GM12801 (cell line): Measurements from ENCODE around the gene TUBB.

Source experiments
- CTCF ChIP-seq: IDR thresholded peaks from one replicate; pipeline ENCODE4 v1.5.1; 2011; ENCODE audit warnings: control low read depth; ENCODE audit not compliant: insufficient read length; ENCODE audit errors: extremely low read depth

The TUBB gene

GRCh38 chr6:30707281-30707850 is 12.8 kb upstream of the TUBB start:
- TF ChIP-seq CTCF: no peak

DNA sequence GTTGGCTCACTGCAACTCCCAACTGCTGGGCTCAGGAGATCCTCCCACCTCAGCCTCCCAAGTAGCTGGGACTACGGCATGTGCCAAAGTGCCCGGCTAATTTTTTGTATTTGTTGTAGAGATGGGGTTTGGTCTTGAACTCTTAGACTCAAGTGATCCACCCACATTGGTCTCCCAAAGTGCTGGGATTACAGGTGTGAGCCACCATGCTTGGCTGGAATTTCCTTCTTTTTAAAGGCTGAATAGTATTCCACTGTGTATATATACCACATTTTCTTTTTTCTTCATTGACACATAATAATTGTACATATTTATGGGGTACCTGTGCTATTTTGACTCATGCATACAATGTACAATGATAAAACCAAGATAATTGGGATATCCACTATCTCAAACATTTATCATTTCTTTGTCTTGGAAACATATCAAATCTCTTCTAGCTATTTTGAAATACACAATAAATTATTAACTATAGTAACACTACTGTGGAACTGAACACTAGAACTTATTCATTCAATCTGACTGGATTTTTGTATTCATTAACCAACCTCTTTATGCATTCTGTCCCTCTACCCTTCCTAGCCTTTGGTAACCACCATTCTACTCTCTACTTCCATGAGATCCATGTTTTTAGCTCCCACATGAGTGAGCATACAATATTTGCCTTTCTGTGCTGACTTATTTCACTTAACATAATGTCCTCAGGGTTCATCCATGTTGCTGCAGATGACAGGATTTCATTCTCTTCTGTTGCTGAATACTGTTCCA is 10.9 kb upstream of the TUBB start:
- TF ChIP-seq CTCF: no peak

- no peak for TF ChIP-seq CTCF
Observed at GRCh38 chr6:30711758-30712380, 8.3 kb upstream of the TUBB start.

DNA sequence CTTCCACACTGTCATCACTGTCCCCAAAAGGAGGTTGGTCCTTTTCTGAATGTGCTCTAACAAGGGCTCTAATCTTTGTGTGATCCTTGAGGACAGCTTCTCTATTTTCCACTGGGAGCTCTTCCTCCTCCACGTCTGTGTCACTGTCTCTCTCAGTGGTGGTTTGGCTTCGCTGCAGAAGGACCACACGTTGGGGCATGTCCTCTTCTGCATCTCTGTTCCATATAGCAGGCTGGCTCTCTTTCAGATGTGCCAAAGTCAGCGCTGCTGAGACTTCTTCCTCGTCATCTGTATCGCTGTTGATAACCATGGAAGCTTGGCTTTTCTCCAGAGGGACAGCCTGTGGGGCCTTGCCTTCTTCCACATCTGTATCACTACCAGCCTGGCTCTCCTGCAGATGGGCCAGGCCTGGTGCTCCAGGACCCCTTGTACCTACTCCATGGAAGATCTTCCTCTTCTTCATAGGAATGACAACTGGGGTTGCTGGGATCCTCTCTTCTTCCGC is 7.7 kb upstream of the TUBB start:
- no peak for TF ChIP-seq CTCF

DNA sequence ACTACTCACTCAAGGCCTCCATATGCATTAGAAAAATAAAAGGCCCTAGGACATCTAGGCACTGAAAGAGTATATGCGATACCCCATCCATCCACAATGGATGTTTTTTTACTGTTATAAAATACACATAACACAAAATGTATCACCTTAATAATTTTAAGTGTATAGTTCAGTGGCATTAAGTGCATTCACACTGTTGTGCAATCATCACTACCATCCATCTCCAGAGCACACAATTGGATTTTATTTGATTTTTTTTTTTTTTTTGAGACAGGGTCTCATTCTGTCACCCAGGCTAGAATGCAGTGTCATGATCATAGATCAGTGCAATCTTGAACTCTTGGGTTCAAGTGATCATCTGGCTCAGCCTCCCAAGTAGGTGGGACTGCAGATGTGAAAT is 5.9 kb upstream of the TUBB start:
- no peak for TF ChIP-seq CTCF

DNA sequence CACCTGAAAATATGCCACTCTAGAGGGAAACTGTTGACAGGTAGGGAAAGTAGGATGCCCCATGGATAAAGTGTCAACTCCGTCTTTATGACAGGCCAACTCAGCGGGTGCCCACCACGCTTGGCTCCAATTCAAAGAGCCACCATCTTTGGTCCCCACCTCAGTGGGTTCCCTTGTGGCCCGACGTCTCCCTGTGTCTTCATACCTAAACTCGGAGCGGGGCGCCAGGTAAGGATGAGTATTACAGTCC is 3.3 kb upstream of the TUBB start:
- no peak for TF ChIP-seq CTCF

DNA sequence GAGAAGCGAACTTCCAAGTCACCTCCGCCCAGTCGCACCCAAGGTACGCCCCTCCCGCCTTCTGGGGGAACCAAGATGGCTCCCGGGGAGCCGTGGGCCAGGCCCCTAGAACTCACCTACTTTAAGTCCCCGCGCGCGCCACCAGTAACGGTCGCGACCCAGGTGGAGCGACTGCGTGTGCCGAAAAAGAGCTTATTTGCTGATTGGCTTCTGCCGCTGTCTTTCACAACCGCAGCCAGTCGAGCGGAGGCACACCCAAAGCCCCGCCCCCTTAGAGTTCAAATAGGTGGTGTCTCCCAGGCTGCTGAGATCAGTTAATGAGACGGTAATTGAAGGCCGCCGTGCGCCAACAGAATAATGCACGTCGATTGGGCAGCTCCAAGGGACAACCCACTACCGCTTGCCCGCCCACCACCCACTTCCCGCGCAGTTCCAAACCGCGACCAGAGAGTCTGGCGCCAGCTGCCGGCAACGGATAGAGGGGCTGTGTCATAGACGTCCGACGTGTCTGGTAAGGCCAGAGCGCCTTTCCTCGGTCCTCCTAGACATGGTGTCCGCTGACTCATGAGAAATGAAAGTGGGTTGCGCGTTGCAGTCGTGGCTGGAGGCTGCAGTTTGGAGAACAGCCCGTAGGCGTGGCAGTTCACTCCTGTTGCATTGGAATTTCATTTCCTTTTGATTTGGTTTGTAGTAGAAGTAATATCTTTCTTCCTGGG is 2.9 kb upstream of the TUBB start, which contains the start of gene MDC1:
MDC1 (minus strand) TSS at position 153 of the 716 bp plus-strand sequence. CDS start 2,106 bp downstream, outside the sequence.
- no peak for TF ChIP-seq CTCF
